ENCODE data around the gene GRIP1. TPM values are rescaled to one million over a fixed set of nuclear protein-coding genes. Genes with fewer than 3 reads are reported as not detected.

GRIP1 gene
- total RNA-seq, 1 experiment from 2014 or later: 22.5 TPM

DNA sequence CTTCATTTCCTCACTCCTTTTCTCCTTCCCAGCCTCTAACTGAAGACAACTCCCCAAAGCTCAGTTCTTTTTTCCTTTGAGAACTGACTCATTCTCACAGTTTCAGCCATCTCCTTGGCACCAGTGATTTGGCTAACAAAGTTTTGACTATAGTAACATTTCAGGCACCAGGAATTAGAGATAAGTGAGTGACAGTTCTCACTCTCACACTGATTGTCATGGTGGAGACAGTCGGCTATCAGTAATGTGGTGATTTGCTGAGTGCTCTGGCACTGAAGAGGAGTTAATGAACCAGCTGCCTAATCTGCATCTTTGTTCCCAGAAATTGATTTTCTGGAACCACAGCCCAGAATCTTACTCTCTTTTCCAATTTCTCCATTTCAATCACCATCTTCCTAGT is 347.1 kb downstream of the GRIP1 start:
- Mint-ChIP-seq H3K27ac (no peak overlapping the region), H3K4me1 (no peaks in the 10 kb centered on the region), H3K4me3 (no peak overlapping the region), H3K27me3 (ENCODE audit: low read depth) (no peaks in the 10 kb centered on the region), H3K9me3 (no peaks in the 10 kb centered on the region), H3K36me3 (peaks cover 11% of the 10 kb centered on the region)
- ChIA-PET POLR2A (no interaction called here), CTCF (no interaction called here)
- DNase-seq (ENCODE audit: low spot score): no peak
- no peak for ATAC-seq
- TF ChIP-seq, protein P1, sequence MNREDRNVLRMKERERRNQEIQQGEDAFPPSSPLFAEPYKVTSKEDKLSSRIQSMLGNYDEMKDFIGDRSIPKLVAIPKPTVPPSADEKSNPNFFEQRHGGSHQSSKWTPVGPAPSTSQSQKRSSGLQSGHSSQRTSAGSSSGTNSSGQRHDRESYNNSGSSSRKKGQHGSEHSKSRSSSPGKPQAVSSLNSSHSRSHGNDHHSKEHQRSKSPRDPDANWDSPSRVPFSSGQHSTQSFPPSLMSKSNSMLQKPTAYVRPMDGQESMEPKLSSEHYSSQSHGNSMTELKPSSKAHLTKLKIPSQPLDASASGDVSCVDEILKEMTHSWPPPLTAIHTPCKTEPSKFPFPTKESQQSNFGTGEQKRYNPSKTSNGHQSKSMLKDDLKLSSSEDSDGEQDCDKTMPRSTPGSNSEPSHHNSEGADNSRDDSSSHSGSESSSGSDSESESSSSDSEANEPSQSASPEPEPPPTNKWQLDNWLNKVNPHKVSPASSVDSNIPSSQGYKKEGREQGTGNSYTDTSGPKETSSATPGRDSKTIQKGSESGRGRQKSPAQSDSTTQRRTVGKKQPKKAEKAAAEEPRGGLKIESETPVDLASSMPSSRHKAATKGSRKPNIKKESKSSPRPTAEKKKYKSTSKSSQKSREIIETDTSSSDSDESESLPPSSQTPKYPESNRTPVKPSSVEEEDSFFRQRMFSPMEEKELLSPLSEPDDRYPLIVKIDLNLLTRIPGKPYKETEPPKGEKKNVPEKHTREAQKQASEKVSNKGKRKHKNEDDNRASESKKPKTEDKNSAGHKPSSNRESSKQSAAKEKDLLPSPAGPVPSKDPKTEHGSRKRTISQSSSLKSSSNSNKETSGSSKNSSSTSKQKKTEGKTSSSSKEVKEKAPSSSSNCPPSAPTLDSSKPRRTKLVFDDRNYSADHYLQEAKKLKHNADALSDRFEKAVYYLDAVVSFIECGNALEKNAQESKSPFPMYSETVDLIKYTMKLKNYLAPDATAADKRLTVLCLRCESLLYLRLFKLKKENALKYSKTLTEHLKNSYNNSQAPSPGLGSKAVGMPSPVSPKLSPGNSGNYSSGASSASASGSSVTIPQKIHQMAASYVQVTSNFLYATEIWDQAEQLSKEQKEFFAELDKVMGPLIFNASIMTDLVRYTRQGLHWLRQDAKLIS (CRISPR knock-in tag; IDR thresholded peaks at IDR 0.05; ENCODE audit: borderline replicate concordance): no peak
- TF ChIP-seq FOXP1 (CRISPR knock-in tag; IDR thresholded peaks at IDR 0.05; ENCODE audit: borderline replicate concordance): no peak
- TF ChIP-seq ZNF138 (CRISPR knock-in tag; conservative IDR thresholded peaks at IDR 0.05): no peak
- no peak for TF ChIP-seq ETV6 (CRISPR knock-in tag; IDR thresholded peaks at IDR 0.05)
- TF ChIP-seq HMGA2 (CRISPR knock-in tag; IDR thresholded peaks at IDR 0.05): no peak
- TF ChIP-seq, protein P2, sequence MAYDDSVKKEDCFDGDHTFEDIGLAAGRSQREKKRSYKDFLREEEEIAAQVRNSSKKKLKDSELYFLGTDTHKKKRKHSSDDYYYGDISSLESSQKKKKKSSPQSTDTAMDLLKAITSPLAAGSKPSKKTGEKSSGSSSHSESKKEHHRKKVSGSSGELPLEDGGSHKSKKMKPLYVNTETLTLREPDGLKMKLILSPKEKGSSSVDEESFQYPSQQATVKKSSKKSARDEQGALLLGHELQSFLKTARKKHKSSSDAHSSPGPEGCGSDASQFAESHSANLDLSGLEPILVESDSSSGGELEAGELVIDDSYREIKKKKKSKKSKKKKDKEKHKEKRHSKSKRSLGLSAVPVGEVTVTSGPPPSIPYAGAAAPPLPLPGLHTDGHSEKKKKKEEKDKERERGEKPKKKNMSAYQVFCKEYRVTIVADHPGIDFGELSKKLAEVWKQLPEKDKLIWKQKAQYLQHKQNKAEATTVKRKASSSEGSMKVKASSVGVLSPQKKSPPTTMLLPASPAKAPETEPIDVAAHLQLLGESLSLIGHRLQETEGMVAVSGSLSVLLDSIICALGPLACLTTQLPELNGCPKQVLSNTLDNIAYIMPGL (CRISPR knock-in tag; IDR thresholded peaks at IDR 0.05): no peak
- TF ChIP-seq CREB1 (CRISPR knock-in tag; IDR thresholded peaks at IDR 0.05): no peak
- TF ChIP-seq, protein P3, sequence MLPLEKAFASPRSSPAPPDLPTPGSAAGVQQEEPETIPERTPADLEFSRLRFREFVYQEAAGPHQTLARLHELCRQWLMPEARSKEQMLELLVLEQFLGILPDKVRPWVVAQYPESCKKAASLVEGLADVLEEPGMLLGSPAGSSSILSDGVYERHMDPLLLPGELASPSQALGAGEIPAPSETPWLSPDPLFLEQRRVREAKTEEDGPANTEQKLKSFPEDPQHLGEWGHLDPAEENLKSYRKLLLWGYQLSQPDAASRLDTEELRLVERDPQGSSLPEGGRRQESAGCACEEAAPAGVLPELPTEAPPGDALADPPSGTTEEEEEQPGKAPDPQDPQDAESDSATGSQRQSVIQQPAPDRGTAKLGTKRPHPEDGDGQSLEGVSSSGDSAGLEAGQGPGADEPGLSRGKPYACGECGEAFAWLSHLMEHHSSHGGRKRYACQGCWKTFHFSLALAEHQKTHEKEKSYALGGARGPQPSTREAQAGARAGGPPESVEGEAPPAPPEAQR (CRISPR knock-in tag; IDR thresholded peaks at IDR 0.05): no peak
- TF ChIP-seq, protein P4, sequence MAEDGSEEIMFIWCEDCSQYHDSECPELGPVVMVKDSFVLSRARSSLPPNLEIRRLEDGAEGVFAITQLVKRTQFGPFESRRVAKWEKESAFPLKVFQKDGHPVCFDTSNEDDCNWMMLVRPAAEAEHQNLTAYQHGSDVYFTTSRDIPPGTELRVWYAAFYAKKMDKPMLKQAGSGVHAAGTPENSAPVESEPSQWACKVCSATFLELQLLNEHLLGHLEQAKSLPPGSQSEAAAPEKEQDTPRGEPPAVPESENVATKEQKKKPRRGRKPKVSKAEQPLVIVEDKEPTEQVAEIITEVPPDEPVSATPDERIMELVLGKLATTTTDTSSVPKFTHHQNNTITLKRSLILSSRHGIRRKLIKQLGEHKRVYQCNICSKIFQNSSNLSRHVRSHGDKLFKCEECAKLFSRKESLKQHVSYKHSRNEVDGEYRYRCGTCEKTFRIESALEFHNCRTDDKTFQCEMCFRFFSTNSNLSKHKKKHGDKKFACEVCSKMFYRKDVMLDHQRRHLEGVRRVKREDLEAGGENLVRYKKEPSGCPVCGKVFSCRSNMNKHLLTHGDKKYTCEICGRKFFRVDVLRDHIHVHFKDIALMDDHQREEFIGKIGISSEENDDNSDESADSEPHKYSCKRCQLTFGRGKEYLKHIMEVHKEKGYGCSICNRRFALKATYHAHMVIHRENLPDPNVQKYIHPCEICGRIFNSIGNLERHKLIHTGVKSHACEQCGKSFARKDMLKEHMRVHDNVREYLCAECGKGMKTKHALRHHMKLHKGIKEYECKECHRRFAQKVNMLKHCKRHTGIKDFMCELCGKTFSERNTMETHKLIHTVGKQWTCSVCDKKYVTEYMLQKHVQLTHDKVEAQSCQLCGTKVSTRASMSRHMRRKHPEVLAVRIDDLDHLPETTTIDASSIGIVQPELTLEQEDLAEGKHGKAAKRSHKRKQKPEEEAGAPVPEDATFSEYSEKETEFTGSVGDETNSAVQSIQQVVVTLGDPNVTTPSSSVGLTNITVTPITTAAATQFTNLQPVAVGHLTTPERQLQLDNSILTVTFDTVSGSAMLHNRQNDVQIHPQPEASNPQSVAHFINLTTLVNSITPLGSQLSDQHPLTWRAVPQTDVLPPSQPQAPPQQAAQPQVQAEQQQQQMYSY (CRISPR knock-in tag; IDR thresholded peaks at IDR 0.05): no peak
- TF ChIP-seq ATF1 (CRISPR knock-in tag; IDR thresholded peaks at IDR 0.05): no peak
- TF ChIP-seq, protein P5, sequence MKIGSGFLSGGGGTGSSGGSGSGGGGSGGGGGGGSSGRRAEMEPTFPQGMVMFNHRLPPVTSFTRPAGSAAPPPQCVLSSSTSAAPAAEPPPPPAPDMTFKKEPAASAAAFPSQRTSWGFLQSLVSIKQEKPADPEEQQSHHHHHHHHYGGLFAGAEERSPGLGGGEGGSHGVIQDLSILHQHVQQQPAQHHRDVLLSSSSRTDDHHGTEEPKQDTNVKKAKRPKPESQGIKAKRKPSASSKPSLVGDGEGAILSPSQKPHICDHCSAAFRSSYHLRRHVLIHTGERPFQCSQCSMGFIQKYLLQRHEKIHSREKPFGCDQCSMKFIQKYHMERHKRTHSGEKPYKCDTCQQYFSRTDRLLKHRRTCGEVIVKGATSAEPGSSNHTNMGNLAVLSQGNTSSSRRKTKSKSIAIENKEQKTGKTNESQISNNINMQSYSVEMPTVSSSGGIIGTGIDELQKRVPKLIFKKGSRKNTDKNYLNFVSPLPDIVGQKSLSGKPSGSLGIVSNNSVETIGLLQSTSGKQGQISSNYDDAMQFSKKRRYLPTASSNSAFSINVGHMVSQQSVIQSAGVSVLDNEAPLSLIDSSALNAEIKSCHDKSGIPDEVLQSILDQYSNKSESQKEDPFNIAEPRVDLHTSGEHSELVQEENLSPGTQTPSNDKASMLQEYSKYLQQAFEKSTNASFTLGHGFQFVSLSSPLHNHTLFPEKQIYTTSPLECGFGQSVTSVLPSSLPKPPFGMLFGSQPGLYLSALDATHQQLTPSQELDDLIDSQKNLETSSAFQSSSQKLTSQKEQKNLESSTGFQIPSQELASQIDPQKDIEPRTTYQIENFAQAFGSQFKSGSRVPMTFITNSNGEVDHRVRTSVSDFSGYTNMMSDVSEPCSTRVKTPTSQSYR (CRISPR knock-in tag; IDR thresholded peaks at IDR 0.05): no peak
- TF ChIP-seq, protein P6, sequence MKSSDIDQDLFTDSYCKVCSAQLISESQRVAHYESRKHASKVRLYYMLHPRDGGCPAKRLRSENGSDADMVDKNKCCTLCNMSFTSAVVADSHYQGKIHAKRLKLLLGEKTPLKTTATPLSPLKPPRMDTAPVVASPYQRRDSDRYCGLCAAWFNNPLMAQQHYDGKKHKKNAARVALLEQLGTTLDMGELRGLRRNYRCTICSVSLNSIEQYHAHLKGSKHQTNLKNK (CRISPR knock-in tag; IDR thresholded peaks at IDR 0.05): no peak
- TF ChIP-seq ZNF396 (CRISPR knock-in tag; IDR thresholded peaks at IDR 0.05; ENCODE audit: borderline replicate concordance): no peak
- no peak for TF ChIP-seq ZNF317 (CRISPR knock-in tag; IDR thresholded peaks at IDR 0.05; ENCODE audit: borderline replicate concordance, low read depth)
- TF ChIP-seq ESRRA (CRISPR knock-in tag; IDR thresholded peaks at IDR 0.05; ENCODE audit: borderline replicate concordance): no peak
- TF ChIP-seq SMAD3 (CRISPR knock-in tag; IDR thresholded peaks at IDR 0.05; ENCODE audit: borderline replicate concordance): no peak
- TF ChIP-seq, protein P7, sequence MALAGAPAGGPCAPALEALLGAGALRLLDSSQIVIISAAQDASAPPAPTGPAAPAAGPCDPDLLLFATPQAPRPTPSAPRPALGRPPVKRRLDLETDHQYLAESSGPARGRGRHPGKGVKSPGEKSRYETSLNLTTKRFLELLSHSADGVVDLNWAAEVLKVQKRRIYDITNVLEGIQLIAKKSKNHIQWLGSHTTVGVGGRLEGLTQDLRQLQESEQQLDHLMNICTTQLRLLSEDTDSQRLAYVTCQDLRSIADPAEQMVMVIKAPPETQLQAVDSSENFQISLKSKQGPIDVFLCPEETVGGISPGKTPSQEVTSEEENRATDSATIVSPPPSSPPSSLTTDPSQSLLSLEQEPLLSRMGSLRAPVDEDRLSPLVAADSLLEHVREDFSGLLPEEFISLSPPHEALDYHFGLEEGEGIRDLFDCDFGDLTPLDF (CRISPR knock-in tag; IDR thresholded peaks at IDR 0.05): no peak
- TF ChIP-seq FOXJ3 (CRISPR knock-in tag; IDR thresholded peaks at IDR 0.05; ENCODE audit: borderline replicate concordance): no peak

Data from WTC11 (cell line).